Measurements from ENCODE around the gene PRPH.

DNA sequence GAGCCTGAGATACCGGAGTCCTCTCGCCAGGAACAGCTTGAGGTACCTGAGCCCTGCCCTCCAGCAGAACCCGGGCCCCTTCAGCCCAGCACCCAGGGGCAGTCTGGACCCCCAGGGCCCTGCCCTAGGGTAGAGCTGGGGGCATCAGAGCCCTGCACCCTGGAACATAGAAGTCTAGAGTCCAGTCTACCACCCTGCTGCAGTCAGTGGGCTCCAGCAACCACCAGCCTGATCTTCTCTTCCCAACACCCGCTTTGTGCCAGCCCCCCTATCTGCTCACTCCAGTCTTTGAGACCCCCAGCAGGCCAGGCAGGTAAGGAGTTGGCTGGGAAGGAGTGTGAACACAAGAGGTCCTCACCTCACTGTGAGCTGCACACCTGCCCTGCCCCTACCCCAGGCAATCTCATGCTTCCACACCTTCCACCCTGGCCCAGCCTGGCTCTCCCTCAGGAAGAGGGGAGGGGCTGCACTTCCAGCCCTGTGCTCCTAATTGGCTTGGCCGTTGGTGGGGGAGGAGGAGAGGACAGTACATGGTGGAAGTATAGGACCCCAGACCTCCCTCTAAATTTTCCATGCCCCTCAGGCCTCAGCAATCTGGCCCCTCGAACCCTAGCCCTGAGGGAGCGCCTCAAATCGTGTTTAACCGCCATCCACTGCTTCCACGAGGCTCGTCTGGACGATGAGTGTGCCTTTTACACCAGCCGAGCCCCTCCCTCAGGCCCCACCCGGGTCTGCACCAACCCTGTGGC is 35.9 kb downstream of the PRPH start:
- TF ChIP-seq CTCF (IDR thresholded peaks at IDR 0.05) (no peak), POLR2A (IDR thresholded peaks at IDR 0.05) (no peak)

All from lower leg skin (tissue), 3 donors.